Caki2 (cell line): Measurements from ENCODE around the gene NOSTRIN. TPM values are rescaled to one million over a fixed set of nuclear protein-coding genes. Genes with fewer than 3 reads are reported as not detected.

Experiments used
- DNase-seq: peaks from one replicate; pipeline ENCODE4 v3.0.0-alpha.2; 2015; ENCODE audit warnings: low read depth
- in situ Hi-C: cut with HindIII; loops from 2 replicates; pipeline ENCODE4 v1.10.0; 2016; ENCODE audit warnings: low sequenced_read_pairs, low pct_unique_long_range_greater_than_20kb, mixed read lengths
- total RNA-seq: library from RNA; depleted of rRNA; stranded (reverse); fragments of >200 nt; shearing (Covaris generic); gene quantifications from 2 replicates; pipeline ENCODE4 v1.2.3, GENCODE V29; 2014; ENCODE audit warnings: low replicate concordance; rRNA removed

NOSTRIN gene
- total RNA-seq, 1 experiment from 2014 or later, result not detected

DNA sequence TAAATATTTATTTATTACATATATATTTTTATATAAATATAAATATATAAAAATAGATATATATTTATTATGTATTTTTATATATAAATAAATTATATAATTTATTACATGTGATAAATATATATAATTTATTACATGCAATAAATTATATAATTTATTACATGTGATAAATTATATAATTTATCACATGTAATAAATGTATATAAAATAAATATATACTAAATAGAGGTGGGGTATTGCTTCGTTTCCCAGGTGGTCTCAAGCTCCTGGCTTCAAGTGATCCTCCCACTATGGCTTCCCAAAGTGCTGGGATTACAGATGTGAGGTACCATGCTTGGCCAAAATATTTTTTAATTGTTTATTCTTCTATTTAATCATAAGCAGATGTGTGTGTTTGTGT is 95.0 kb downstream of the NOSTRIN start:
- in situ Hi-C loops, result no loop called here
- DNase-seq, result no peak

DNA sequence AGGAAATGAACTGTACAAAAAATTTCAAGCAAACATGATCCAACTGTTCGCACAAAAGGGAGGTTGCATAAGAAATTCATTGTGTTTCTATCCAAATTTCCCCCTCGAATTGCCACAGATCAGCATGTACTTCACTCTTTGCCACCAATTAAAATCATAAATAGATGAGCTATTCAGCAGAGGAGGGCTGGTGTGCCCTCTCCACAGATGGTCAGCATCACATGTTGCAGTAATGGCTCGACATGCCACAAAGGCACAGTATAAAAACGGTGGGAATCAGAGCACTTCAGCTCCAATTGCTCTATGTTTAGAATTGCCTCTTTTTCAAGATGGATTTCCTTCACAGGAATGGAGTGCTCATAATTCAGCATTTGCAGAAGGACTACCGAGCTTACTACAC is 98.6 kb downstream of the NOSTRIN start, which contains the start of gene G6PC2:
TSS of gene G6PC2 (plus strand) at position 289 of the 400 bp plus-strand sequence. CDS start at position 330, 41 bp downstream.
- no peak for DNase-seq
- in situ Hi-C loops, result no loop called here

DNA sequence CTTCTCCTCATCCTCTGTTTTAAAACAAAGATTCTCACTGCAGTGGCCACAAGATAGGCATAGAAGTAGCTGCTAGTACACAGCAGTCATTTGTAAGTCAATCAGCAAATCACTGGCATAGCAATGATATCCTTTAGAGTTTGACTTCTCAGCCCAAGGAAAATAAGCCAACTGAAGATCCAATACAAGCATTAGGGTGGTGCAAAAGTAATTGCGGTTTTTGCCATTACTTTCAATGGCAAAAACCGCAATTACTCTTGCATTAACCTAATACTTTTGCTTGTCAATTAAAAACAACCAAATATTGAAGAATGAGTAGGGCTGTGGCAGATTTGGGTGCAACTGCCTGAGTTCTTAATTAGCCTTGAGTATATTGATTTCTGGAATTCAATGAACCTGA is 101.5 kb downstream of the NOSTRIN start:
- in situ Hi-C loops, result no loop called here

DNA sequence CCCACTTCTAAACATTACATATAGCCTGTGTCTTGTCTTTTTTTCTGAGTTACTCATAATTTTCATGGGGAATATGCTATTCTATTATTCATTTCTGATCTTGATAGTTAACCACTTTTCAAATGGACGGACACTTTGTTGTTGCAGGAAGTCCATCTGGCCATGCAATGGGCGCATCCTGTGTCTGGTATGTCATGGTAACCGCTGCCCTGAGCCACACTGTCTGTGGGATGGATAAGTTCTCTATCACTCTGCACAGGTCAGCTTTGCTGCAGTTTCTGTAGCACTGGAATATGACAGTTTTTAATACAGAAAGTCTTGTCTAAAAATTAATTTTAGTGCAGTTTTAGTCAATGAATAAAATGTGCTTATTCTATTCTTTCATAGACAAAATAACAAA is 101.9 kb downstream of the NOSTRIN start:
- no peak for DNase-seq
- in situ Hi-C loops, result no loop called here

More for the DNA sequence above, 101.5 kb downstream of the NOSTRIN start:
- DNase-seq, result no peak

DNA sequence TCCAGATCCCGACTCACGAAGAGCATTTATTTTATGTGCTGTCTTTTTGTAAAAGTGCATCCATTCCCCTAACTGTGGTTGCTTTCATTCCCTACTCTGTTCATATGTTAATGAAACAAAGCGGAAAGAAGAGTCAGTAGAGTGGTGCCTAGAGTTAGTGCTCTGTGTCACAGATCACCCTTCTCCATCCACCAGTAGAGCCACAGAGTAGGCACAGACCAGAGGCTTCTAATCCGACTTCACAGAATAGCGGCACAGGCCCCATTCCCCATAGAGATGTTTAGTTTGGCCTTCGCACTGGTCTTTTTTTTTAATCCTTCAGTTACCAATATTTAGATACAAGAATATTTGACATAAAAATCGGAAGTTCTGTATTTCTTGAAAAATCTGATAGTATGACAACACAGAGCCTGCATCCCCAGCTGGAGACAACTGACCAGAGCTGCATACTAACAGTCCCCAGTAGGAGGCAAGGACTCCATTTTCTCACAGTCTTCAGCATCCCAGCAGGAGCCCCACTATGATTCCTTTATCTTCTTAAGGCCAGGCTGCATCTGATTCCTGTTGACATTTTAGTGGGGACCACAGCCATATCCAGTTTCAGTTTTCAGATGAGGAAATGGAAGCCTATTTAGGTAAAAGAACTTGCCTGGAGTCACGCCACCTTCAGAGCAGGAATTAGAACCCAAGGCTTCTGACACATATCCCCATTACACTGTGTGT is 105.7 kb downstream of the NOSTRIN start:
- in situ Hi-C loops, result no loop called here
- no peak for DNase-seq

DNA sequence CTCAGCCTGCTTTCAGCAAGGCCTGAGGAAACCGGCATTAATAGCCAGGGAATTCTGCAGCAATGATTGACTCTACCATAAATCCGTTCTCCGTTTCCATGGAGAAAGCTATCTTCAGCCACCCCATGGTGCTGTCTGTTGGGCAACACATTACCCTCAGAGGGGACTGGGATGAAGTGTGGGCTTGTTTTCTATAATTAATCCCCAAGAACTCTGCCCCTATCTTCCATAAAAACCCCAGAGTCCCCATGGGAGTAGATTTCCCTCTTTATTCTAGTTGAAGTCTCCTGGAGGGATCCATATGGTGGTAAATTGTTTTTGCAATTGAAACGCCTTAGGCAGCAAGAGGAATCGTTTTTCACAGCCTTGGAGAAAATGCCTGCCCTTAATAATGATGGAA is 107.9 kb downstream of the NOSTRIN start:
- in situ Hi-C loops, result no loop called here
- no peak for DNase-seq

DNA sequence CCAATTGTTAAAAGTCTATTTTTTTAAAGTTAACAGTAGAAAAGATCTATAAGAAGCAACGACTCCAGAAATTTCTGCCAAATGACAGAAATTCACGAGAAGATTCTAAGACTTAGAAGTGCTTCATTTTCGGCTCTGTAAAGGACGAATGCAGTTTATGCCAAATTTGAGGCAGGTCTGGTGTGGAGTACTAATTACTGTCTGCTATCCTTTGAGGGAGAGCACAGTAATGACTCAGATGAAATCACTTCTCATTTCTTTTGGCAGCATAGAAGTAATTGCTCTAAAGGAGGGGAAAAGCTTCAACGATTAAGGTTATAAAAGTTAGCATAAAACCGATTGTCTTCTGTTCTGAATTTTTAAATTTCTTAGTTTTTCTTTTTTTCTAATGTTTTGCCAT is 110.0 kb downstream of the NOSTRIN start:
- DNase-seq, result no peak
- in situ Hi-C loops, result no loop called here

DNA sequence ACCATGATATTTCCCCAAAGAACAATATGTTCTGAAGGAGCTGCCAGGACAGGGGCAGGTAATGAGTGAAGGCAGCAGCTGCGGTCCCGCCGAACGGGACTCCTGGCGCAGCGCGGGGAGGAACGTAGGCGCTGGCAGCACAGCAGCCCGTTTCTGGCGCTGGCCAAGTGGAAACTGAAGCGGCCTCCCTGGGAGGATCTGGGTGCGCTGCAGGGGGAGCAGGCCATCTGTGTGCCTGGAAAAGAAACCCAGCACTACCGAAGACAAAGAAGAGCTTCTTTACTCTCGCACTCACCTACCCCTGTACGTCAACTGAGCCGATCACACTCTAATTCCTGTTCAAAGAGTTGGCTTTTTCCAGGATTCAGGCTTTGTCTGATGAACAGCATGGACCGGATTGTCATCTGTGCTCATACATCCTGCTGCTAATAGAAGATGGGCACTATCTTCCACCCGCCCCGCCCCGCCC is 110.5 kb downstream of the NOSTRIN start:
- in situ Hi-C loops, result no loop called here
- DNase-seq, result no peak

DNA sequence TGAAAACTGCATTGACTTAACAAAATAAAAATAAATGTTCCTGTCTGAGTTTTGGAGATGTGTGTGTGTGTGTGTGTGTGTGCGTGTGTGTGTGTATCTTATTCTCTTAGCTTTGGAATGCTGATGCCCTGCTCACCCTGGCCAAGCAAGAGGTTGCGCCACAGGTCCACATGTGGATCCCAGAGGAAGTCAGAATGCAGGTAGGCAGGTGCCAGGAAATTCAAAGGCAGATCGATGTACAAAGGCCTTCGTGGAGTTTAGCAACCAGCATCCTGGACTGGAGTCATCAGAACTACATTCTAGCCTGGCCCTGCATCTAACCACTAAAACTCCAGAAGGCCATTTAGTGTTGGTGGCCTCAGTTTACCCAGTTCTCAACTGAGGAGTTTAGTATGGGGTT is 111.1 kb downstream of the NOSTRIN start:
- no peak for DNase-seq
- in situ Hi-C loops, result no loop called here

Other genes with a start within 250 kb of the NOSTRIN start
- gene SPC25, start 87.8 kb downstream of the NOSTRIN start, total RNA-seq, result 32.0 and 52.0 TPM in 2 replicates
- gene G6PC2, start 98.7 kb downstream of the NOSTRIN start, total RNA-seq, result not detected in 2 replicates
- gene ABCB11, start 228.7 kb downstream of the NOSTRIN start, total RNA-seq, result not detected in 2 replicates